ENCODE data around the gene UMPS. TPM values are rescaled to one million over a fixed set of nuclear protein-coding genes. Genes with fewer than 3 reads are reported as not detected.
A peak's percentile ranks its signal among the peaks of the same experiment; 100 is the strongest.
"Not testable (repeated sequence)": the region's sequence is repeated elsewhere in the genome, so short reads cannot be mapped to it uniquely, and the experiment has no call there.

UMPS gene
- total and polyA plus RNA-seq, 8 donors = 18.8 to 42.0 (median 36.8) TPM

- Histone ChIP-seq H3K27ac (no peak overlapping the region), H3K27me3 (no peaks in the 10 kb centered on the region), H3K9me3 (no peaks in the 10 kb centered on the region), H3K4me3 (no peak overlapping the region), H3K4me1 (no peaks in the 10 kb centered on the region), H3K36me3 (peaks cover 0 to 51% of the 10 kb centered on the region in 2 donors)
- ATAC-seq = peak; percentile 85
- DNase-seq = peak in 1 of 4 donors; percentile 42
- intact Hi-C loops (cut with DNase I) = no loop called here
- TF ChIP-seq CTCF (IDR thresholded peaks at IDR 0.05) = no peak
These were observed 17.1 kb downstream of the UMPS start for GRCh38 chr3:124747111-124747981.

- no peak for TF ChIP-seq CTCF (IDR thresholded peaks at IDR 0.05)
- ATAC-seq = peak; percentile 8
- no peak overlapping the region for H3K27ac ChIP-seq
These were observed 18.4 kb downstream of the UMPS start for GRCh38 chr3:124748560-124749198.

DNA sequence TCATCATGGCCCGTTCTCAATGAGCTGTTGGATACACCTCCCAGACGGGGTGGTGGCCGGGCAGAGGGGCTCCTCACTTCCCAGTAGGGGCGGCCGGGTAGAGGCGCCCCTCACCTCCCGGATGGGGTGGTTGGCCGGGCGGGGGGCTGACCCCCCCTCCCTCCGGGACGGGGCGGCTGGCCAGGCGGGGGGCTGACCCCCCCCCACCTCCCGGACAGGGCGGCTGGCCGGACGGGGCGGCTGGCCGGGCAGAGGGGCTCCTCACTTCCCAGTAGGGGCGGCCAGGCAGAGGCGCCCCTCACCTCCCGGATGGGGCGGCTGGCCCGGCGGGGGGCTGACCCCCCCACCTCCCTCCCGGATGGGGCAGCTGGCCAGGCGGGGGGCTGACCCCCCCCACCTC is 19.6 kb downstream of the UMPS start:
- H3K27ac ChIP-seq; ATAC-seq; intact Hi-C loops (cut with DNase I); H3K4me1 ChIP-seq; DNase-seq; H3K9me3 ChIP-seq; H3K4me3 ChIP-seq; H3K27me3 ChIP-seq: not testable (repeated sequence)
- peaks cover 0 to 26% of the 10 kb centered on the region in 2 donors for H3K36me3 ChIP-seq

More at GRCh38 chr3:124748560-124749198, 18.4 kb downstream of the UMPS start:
- intact Hi-C loops (cut with DNase I) = no loop called here
- no peaks in the 10 kb centered on the region for H3K4me1 ChIP-seq
- no peak for DNase-seq
- H3K4me3 ChIP-seq = no peak overlapping the region
- no peaks in the 10 kb centered on the region for H3K27me3 ChIP-seq
- H3K9me3 ChIP-seq = no peaks in the 10 kb centered on the region
- H3K36me3 ChIP-seq = peaks cover 0 to 38% of the 10 kb centered on the region in 2 donors

GRCh38 chr3:124751501-124751900 is 21.2 kb downstream of the UMPS start:
- ATAC-seq (no peak), DNase-seq (no peak)
- no peak for TF ChIP-seq CTCF (IDR thresholded peaks at IDR 0.05)
- H3K4me3 ChIP-seq = no peak overlapping the region
- H3K27ac ChIP-seq = no peak overlapping the region
- peaks cover 0 to 10% of the 10 kb centered on the region in 2 donors for H3K36me3 ChIP-seq
- no peaks in the 10 kb centered on the region for H3K9me3 ChIP-seq
- H3K27me3 ChIP-seq = no peaks in the 10 kb centered on the region
- no peaks in the 10 kb centered on the region for H3K4me1 ChIP-seq
- intact Hi-C loops (cut with DNase I) = no loop called here

DNA sequence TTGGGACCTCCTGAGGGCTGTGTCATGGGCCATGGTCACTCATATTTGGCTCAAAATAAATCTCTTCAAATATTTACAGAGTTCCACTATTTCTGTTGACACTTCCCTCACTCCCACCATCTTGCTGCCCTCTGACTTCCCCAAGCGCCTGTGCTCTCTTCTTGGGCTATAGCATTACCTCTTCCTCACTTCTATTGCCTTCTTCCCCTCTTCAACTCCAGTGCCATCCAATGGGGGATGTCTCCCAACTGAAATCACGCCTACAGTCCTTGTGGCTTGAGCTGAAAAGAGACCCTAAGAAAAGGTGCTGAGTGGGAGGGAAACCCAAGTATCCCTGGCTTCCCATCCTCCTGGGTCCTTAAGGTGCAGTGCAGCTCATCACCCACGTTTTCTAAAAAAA is 21.8 kb downstream of the UMPS start:
- H3K27me3 ChIP-seq = no peaks in the 10 kb centered on the region
- no peaks in the 10 kb centered on the region for H3K9me3 ChIP-seq
- H3K4me1 ChIP-seq = no peaks in the 10 kb centered on the region
- ATAC-seq (no peak), DNase-seq (no peak)
- peaks cover 0 to 7% of the 10 kb centered on the region in 2 donors for H3K36me3 ChIP-seq
- no peak overlapping the region for H3K4me3 ChIP-seq
- intact Hi-C loops (cut with DNase I) = no loop called here
- H3K27ac ChIP-seq = no peak overlapping the region
- TF ChIP-seq CTCF (IDR thresholded peaks at IDR 0.05) = no peak

DNA sequence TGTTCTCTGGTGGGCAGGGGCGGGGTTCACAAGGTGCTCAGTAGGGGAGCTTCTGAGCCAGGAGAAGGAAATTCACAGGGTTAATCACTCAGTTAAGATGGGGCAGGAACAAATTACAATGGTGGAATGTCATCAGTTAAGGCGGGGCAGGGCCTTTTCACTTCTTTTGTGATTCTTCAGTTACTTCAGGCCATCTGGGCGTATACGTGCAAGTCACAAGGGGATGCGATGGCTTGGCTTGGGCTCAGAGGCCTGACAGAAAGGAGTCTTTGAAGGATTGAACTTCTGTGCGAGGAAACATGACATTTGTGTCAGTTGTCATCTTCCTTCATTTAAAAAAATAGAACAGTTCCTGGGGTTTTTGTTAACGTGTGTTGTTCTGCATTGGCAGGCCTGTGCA is 27.7 kb downstream of the UMPS start:
- H3K36me3 ChIP-seq; H3K27ac ChIP-seq; H3K27me3 ChIP-seq; H3K4me3 ChIP-seq; ATAC-seq; H3K9me3 ChIP-seq; DNase-seq; intact Hi-C loops (cut with DNase I): not testable (repeated sequence)
- H3K4me1 ChIP-seq = peaks cover 0 to 14% of the 10 kb centered on the region in 2 donors
